CD4-positive, alpha-beta T cell treated with Interleukin-4 for 4 hours (primary cell): ENCODE data around the gene SAMD8.
"Not testable (repeated sequence)": the region's sequence is repeated elsewhere in the genome, so short reads cannot be mapped to it uniquely, and the experiment has no call there.

ENCODE experiments used
- DNase-seq: peaks from one replicate; pipeline ENCODE4 v3.0.0-alpha.2; 2020

SAMD8 gene

DNA sequence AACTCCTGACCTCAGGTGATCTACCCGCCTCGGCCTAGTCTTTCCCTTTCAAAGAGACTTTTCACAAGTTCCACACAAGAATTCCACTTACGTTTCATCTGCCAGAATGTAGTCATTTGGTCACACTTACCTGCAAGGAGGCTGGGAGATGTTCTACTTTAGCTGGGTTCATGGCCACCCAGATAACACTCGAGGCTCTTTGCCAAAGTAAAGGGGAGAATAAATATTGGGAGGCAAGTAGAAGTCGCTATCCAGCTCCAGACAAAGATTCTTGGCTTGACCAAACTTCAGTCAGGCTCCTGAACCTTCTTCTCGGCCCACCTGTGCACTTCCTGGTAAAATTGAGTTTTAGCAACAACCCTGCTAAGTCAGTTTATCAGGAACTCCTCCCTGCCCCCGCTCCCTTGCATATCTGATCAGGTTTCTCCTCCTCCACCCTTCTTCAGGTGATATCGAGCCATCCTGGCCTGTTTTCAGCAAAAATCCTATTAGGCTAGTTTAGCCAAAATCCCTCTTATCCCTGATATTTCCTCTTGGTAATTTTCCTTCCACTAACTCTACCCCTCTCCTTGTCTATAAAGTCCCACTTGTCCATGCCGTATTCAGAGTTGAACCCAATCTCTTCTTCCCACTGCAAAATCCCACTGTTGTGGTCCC, 25.1 kb upstream of the SAMD8 start:
- DNase-seq, result no peak

DNA sequence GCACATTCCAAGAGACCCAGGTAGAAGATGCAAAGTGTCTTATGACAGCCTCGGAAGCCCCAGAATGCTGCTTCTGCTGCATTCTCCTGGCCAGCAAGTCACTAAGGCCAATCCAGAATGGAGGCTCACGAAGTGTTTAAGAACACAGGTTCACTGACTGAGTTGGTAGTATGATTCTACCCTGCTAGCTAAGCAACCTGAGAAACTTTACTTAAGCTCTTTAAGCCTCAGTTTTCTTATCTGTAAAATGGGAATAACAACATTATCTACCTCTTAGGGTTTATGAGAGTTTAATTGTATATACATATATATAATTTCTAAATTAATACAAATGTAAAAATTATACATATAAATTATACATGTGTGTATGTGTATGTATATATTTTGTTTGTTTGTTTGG, 22.8 kb upstream of the SAMD8 start:
- no peak for DNase-seq

DNA sequence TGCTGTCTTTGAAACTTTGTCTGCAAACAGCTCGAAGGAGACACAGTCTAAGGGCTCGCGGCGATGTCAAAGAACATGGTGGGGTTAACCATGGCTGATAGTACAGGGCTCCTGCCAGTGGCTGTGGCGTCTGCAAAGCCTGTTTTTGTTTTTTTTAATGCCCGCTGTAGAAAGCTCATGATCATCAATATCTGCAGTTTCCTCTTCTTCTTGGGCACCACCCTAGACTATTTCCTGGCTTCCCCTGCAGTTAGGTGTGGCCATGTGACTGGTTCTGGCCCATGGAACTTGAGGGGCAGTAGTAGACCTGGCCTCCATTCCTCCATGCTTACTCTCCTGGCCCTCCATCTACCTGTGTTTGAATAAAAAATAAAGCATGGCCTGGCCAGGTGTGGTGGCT, 21.8 kb upstream of the SAMD8 start:
- no peak for DNase-seq

DNA sequence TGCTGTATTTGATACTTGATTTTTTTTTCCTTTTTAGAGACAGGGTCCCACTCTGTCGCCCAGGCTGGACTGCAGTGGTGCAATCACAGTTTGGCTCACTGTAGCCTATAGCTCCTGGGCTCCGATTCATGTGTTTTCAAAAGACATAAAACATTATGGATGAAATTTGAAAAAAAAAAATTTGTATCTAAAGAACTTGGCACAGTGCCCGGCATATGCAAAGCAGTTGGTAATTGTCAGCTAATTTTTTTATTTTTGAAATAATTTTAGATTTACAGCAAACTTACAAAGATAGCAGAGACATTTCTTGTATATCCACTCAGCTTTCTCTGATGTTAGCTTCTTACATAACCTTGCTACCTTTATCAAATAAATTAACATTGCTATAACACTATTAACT, 20.3 kb upstream of the SAMD8 start:
- no peak for DNase-seq

DNA sequence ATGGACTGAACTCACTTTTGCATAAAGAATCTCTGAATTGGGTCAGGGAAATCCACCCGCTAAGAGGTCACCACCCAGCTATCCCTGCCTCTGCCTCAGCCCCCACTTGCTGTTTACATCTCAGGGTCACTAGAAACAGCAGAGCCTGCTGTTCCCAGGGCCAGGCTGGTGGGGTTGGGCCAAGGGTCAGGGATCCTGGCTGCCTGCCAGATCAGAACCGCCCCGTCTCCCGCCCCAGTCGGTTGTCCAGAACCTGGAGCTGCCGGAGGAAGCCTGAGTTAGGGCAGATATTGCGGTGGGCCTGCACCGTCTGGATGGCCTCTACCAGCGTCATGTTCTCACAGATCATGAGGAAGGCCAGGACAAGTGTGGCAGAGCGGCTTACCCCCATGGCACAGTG, 17.0 kb upstream of the SAMD8 start:
- no peak for DNase-seq

DNA sequence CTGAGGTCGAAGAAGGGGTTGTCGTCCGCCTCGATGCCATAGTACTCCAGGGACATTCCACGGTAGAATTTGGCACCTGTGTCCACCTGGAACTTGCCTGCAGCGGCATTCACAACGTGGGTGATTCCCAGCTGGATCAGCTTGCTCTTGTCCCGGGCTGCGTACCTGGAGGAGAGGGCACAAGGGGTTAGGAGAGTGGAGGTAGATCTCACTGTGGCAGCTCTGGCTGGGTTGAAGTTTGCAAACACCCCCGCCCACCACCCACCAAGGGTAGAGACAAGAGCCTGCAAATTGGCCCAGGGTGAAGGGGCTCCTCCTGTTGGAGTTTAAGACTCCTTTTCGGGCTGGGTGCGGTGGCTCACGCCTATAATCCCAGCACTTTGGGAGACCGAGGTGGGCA, 15.8 kb upstream of the SAMD8 start:
- no peak for DNase-seq

DNA sequence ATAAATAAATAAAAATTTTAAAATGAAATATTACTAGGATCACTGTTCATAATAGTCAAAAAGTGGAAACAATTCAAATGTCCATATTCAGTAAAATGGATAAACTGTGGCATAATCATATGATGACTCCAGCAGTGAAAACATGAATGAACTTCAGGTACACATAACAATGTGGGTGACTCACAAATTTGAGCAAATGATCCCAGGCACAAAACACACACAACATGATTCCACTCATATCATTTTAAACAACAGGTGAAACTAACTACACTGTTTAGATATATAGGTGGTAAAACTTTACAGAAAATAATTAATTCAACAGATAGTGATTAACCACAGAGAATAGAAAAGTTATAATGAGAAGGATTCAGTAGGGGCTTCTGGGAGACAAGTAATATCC, 14.7 kb upstream of the SAMD8 start:
- DNase-seq, result no peak

DNA sequence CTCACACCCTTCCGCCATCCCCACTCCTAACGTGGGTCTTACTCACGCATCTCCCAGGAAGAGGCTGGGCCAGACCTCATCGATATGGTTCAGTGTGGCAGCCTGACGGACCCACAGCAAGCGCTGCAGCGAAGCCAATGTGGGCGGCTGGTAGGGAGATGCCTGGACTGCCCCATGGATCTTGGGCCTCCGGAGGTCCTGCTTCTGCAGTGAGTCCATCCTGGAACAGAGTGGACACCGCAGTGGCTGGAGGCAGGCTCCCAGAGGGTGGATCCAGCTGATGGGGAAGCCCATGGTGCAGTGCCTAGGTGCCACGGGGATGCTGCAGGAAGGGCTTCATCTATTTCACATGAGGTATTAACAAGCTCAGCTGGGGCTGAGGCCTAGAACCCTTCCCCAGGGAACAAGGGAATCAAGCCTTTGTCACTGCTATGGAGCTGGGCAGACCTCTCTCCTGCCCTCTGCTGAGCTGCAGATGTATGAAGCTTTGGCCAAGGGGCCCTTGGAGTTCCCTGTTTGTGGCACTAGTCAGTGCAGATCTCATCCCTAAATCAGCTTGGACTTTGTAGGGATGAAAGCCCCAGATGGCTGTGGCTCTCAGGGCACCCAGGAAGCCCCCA, 13.7 kb upstream of the SAMD8 start:
- DNase-seq, result no peak

DNA sequence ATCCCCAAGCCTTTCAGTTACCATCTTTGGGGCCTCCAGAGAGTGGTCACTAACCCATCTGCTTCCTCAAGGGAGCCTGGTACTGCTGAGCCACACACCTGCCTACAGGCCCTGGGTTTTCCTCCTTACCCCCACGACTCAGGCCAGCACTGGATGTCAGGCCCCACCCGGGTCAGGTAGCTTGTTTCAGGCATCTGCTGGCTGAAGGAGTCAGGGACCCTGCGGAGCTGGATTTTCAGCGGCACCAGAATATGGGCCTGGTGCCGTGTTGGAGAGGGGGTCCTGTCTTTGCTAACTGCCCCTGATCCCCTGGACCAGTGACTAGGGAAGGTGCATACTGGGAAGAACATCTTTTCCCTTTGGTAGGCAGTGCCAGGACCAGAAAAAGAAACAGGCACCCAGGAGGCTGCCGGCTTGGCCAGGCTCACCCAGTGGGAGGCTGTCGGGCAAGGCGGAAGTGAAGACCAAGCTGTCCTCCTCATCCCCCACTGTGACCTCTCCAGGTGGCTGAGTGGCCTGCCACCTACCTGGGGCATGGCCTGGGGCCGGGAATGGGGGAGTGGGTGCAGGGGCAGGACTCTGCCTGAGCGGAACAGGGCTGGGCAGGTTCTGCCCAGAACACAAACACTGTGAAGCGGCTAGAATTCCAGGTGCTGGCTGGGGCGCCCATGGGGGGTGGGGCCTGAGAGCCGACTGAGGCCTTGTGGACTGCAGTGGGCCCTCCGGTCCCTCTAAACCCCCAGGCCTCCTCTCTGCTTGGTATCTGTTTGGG, 12.4 kb upstream of the SAMD8 start:
- DNase-seq, result no peak

DNA sequence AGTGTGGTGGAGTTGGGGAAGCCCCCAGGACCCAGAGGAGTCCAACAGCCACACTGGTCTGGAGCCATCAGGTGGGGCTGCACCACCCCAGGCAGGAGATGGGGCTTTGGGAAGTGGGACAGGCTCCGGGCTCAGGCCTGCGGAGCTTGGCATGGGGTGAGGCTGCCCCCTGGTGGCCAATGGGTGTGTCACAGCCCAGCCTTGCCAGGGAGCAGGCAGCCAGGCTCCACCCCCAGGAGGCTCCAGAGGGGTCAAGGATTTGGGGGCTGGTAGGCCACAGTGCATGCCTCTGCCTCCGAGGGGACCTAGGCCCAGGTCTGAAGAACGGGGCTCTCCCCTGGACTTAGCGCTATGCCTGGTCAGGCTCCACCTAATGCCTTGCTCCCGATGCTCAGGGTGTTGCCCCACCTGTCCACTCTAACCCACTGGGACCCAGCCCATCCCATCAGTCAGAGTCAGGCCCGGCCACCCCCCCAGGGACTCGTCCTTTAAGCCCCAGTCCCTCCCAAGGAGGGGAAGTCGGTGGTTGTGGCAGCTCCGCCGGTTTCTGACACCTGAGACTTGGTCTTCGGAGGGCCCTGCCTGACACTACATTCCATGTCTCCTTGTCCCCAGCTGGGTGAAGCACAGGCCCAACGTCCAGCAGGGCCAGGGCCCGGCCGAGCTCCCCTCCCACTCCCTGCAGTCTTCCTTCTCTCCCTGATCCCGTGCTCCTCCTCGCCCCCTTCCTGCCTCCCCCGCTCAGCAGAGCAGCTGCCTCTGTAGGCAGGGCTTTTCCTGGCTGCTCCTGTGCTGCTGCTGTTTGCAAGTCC, 11.3 kb upstream of the SAMD8 start:
- peak; percentile 55 for DNase-seq

DNA sequence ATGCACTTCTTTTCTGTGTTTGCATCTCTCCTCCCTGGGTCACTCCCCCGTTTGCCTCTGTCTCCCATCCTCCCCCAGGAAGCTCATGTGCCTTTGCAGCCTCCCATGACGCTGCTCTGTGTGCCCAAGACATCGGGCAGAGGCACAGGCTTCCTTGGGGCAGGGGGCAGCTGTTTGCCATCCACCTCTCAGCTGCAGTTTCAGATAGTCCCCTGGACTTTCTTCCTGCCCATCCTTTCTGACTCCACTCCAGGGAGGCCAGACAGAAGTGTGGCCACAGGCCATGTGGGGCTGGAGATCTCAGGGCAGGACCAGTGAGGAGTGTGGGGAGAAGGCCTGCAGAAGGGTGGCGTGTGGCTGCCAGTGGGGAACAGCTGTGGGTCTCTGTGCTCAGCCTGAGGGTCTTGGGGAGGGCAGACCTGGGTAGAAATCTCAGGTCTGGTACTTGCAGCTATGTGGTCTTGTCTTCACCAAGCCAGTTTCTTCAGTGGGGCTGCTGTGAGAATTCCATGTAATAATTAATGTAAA, 10.6 kb upstream of the SAMD8 start:
- DNase-seq, result no peak

DNA sequence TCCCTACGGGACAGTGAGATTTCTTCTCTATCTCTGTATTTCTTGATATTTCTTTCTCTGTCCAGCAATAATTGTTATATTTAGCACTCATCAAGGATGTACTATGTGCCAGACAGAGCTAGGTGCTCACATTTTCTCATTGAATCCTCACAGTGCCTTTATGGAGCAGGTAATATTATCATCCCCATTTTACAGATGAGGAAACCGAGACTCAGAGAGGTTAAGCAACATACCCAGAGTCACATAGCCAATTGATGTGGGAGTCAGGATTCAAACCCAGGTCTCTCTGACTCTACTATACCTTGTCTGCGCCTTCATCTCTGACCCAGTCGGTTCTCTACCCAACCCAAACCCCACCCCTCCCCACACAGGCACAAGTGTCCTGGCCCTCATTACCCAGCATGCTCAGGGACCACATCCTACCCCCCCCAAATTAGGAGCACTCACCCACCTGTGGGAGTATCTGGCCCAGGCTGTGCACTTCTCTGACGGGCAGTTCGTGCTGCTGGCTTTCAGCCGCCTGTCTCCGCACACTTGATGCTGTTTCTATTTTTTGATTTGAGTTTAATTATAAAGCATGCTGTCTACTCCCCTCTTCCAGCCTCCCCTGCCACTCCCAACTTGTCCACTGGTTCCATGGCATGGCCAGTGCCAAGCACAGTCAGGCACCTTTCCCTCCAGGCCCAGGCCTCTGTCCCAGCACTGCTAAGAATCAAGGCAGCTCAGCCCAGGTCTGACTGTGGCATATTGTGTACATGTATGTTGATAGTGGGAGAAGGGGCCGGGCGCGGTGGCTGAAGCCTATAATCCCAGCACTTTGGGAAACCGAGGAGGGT, 9.8 kb upstream of the SAMD8 start:
- no peak for DNase-seq

DNA sequence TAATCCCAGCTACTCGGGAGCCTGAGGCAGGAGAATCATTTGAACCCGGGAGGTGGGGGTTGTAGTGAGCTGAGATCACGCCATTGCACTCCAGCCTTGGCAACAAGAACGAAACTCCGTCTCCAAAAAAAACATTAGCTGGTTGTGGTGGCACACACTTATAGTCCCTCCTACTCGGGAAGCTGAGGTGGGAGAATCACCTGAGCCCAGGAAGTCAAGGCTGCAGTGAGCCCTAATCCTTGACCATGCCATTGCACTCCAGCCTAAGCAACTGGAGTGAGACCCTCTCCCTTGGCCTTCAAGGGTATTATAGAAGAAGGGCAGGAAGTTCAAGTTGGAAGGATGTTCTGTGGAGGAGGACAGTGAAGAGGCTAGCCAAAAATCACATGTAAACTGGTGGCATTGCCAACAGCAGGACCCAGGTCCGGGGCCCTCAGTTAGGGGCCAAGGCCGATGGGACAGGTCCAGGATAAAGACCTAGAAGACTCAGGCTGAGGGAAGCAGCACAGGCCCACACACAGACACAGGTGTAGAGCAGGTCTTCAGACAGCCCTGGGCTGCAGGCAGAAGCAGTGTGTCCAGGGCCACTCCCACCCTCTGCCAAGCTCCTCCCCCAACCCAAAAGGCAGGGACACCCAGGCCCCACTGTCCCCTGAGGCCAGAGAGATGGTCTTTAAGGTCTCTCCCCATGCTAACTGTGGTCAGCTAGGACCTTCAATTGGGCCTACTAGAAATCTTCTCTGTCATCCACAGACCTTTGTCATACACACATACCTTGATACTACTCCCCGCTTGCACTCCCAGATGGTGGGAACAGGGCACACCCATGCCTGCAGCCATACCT, 8.4 kb upstream of the SAMD8 start:
- no peak for DNase-seq

DNA sequence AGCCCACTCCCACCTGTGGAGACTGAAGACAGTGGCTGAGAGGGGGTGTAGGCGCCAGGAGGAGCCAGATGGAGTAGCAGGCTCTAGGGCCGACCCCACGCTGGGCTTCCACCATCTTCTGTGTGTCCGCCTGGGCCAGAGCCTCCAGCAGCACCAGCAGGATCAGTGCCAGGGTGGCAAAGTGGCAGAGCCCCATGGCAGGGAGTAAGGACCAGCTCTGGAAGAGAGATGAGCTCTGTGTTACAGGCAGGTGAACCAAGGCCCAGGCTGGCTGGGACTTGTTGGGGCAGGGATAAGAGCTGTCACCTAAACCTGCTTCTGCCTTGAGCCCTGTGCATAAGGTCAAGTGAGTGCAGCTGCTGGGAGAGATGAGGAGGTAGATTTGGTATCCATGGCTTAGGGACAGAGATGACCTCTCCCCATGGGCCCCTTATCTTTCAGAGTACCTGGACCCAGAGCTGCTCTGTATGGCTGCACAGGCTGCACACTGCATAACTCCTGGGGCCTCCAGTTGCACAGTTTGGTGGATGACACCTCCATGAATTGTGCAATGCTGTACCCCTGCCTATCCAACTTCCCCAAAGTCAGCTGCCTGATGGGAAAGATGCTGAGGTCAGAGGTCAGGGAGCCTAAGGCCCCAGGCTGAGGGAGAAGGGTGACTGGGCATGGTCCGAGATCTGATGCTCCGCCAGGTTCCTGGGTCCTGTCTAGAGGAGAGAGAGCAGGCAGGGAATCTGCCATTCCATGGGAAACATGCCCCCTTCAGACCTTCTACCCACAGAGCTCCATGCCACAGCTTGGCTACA, 7.4 kb upstream of the SAMD8 start:
- no peak for DNase-seq

DNA sequence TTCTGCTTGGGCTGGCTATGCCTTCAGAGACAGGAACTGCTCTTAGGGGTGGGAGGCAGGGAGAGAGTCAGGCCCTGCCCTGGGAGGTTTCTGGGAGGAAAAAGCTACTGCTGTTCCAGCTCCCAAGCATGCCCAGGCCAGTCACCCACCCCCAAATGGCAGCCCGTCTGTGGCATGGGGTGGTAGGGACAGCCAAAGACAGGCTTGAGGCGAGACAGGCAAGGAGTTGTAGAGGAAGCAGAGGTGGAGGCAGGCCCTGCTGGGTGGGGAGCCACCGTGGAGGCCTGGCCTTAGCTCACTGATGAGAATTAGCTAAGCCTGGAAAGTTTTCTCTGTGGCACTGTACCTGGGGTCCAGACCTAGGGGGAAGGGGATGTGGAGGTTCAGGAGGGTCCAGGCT, 6.6 kb upstream of the SAMD8 start:
- no peak for DNase-seq

DNA sequence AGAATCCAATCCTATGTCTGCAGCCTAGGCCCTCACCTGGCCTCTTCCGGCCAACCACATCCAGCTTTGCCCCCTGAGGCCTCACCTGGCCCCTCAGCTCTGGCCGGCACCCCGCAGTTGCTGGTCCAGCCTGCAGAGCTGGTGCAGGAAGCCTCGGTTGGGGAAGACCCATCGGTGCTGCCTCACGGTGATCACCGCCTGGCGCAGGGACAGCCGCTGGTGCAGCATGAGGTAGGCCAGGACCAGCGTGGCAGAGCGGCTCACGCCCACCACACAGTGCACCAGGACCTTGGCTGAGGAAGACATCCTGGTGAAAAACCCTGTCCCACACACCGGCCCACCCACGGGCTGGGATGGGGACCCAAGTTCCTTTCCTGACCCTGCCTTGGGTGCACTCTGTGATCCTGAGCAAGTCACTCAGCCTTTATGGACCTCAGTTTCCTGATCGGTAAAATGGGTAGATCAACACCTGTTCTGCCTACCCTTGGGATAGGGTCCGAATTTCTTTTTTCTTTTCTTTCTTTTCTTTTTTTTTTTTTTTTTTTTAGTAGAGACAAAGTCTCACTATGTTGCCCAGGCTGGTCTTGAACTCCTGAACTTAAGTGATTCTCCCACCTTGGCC, 5.8 kb upstream of the SAMD8 start:
- no peak for DNase-seq

DNA sequence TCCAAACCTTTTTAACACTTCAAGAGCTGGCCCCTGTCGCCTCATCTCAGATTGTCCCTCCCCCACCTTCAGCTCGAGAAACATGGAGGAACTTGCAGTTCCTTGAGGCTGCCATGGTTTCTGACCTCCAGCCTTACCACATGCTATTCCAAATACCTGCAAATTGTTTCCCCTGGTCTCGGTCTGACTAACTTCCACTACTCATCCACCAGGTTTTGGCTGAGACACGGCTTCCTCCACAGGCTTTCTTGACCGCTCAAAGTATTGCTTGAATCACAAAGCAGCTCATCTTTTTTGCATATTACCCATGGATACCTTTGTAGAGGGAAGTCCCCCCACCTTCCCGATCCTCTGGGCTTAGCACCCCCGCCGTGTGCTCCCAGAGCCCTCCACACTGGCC, 5.2 kb upstream of the SAMD8 start:
- no peak for DNase-seq

DNA sequence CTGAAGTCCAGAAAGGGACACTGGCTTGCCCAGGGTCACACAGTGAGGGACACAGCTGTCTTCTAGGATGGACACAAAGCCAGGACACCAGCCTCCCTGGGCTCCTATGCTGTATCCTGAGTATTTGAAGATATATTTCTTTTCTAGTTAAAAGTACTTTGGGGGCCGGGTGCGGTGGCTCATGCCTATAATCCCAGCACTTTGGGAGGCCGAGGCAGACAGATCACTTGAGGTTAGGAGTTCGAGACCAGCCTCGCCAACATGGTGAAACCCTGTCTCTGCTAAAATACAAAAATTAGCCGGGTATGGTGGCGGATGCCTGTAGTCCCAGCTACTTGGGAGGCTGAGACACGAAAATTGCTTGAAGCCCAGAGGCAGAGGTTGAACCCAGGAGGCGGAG, 4.6 kb upstream of the SAMD8 start:
- not testable (repeated sequence) for DNase-seq

DNA sequence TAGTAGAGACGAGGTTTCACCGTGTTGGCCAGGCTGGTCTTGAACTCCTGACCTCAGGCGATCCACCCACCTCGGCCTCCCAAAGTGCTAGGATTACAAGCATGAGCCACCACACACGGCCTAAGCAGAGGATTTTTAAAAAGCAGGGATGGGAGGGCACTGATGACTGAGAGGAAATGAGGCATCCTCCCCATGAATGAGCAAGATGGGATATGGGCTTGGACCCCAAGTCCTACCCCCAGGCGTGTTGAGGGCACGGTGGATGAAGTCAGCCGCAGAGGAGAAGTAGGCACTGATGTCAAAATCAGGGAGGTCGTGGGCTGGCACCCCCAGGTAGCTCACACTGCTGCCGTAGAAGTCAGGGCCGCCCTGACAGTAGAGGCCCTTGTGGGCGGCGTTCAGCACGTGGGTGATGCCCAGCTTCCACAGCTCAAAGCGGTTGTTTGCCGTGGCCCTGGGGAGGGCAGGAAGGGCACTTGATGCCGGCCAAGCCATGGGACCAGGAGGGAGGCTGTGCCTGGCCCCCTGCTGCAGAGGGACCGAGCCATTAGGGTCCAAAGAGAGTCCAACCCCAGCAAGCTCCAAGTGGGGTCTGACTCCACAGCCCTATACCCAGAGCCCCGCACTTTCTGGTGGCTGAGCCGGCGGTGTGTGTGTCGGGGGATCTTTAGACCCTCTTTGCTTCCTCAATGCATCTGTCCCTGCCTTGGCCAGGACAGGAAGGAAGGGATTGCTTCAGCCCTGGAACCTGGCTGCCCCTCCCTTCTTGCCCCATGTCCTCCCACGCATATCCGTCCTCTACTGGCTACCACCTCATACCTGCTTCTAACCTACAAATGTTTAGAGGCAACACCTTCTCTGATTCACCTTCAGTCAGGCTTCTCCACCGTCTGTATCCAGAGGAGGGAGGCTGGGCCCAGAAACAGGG, 3.4 kb upstream of the SAMD8 start:
- no peak for DNase-seq
